HG03558 (cell line): ENCODE measurements around the gene NDOR1.
A peak's percentile ranks its signal among the peaks of the same experiment; 100 is the strongest.

Experiments used
- ATAC-seq: cut with Tn5 transposase; IDR thresholded peaks from one replicate; pipeline ENCODE4 v1.9.1; 2021; ENCODE audit warnings: moderate number of reproducible peaks; ENCODE audit not compliant: unreplicated experiment; ENCODE audit errors: extremely low read depth

NDOR1 gene

GRCh38 chr9:137218212-137218753 lies 12.8 kb downstream of the NDOR1 start:
- no peak for ATAC-seq

DNA sequence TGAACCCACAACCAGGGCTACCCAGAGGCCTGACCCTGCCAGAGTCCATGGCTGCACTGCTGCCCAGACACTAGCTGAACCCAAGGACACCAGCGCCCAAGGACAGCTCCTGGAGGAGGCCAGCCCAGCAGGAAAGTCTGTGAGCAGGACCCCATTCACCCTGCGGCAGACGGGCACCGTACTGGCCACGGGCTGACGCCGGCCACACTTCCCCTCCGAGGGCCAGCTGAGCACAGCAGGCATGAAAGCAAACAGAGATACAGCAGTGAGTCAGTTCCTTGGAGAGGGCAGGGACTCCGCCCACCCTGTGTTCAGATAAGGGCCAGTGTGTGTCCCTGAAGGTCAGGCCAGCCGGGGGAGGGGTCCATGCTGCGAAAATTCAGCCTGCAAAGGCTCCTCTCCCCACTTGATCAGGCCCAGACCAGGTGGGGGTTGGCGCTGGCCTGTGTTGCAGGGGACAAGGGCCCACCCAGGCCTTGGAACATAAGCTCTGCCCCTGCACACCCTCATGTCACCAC lies 13.3 kb downstream of the NDOR1 start:
- no peak for ATAC-seq

GRCh38 chr9:137219757-137220316 lies 14.3 kb downstream of the NDOR1 start:
- no peak for ATAC-seq

- ATAC-seq, result no peak
Observed at GRCh38 chr9:137220317-137221094, 15.0 kb downstream of the NDOR1 start.

DNA sequence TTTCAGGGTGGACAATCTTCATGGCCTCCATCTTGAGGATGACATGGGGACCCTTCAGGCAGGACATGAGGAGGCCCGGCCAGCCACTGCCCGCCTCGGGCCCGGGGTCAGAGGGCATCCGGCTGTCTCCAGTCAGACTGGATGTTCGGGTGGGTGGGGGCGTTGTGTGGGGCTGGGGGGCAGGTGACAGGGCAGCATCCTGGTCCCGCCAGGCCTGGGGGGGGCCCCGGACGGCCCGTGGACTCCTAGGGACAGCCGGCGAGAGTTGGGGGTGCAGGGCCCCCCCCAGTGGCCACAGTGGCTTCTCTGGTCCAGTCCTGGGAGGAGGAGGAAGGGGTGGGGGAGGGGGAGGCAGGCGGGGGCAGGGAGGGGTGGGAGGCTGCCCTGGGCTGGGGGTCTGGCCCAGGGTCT lies 15.6 kb downstream of the NDOR1 start:
- no peak for ATAC-seq

DNA sequence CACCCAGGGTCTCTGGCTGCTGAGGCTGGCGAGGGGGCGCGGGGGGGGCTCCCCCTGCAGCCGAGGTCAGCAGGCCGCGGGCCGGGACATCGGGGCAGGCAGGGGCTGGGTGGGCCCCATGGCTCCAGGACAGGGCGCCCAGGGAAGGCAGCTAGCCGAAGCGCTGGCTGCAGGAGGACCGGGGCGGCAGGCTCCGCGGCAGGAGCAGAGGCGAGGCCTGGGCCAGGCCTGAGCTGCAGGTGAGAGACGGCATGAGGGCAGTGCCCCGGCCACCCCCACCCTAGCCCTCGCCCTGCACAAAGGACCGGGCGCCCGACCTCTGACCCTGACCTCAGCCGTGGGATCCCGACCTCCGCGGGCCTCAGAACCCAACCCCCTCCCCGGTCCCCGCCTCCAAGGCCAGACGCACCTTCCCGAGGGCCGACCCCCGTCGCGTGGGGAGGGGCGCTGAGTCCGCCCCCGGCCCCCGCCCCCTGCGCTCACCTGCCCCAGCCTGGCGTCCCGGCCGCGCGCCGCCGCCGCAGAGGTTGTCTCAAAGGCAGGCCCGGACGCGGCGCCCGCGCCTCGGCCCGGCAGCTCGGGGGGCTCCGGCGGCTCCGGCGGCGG lies 16.1 kb downstream of the NDOR1 start:
- ATAC-seq, result no peak

GRCh38 chr9:137222190-137223077 lies 16.9 kb downstream of the NDOR1 start, which contains the start of gene RNF208:
RNF208 (minus strand) TSS chr9:137222240; CDS start chr9:137221212, 1,028 bp downstream.
- ATAC-seq, result no peak

GRCh38 chr9:137223078-137223970 lies 17.8 kb downstream of the NDOR1 start:
- peak; percentile 57 for ATAC-seq

DNA sequence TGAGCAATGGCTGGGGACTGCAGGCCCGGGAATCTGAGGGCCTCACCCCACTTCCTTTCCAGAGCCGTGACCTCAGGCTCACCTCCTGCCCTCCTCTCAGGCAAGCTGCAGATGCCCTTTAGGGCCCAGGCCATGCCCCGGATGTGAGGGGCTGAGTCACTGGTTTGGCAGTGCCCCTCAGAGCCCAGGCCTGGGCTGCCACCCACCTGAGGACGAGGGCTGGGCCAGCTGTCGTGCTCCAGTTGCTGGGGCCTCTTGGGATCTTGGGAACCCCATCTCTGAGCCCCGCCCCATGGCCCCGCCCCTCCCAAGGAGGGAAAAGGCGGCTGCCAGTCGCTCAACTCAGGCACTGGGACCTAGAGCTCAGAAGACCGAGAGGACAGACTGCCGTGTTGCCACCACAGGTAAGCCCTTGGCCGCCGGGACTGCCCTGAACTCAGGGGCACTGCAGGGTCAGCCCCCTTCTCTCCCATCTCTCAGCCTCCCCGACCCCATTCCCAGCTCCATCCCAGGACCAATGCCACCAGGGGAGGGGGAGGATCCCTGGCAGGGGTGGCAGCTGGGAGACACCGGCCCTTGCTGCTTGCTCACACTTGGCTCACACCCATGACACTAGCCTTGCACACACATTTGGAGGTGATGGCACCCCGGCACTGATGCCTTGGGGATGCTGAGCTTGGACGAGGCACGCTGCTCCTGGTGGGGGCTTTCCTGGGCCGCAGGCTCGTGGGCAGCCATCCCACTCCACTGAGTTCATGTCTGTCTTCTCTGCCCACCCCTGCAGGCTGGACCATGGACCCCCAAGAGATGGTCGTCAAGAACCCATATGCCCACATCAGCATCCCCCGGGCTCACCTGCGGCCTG lies 19.6 kb downstream of the NDOR1 start, which contains the start of gene CYSRT1:
Gene CYSRT1 (plus strand): TSS at position 345 of the 865 bp plus-strand sequence. CDS start 448 bp downstream, at position 793.
- no peak for ATAC-seq

DNA sequence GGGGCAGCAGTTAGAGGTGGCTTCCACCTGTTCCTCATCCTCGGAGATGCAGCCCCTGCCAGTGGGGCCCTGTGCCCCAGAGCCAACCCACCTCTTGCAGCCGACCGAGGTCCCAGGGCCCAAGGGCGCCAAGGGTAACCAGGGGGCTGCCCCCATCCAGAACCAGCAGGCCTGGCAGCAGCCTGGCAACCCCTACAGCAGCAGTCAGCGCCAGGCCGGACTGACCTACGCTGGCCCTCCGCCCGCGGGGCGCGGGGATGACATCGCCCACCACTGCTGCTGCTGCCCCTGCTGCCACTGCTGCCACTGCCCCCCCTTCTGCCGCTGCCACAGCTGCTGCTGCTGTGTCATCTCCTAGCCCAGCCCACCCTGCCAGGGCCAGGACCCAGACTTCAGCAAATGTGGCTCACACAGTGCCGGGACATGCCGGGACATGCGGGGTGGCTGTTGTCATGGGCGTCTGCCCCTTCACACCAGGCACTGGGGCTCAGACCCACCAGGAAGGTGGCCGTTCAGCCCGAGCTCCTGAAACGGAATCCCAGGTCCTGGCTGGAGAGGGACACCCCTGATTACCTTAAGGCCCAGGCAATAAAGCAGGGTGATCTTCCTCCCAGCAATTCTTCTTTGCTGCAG lies 20.3 kb downstream of the NDOR1 start:
- ATAC-seq, result no peak

GRCh38 chr9:137226338-137227053 lies 21.0 kb downstream of the NDOR1 start:
- no peak for ATAC-seq

- no peak for ATAC-seq
Observed at GRCh38 chr9:137227054-137227852, 21.8 kb downstream of the NDOR1 start, which contains the start of gene RNF224. RNF224 (plus strand) TSS chr9:137227502; CDS start chr9:137228336, 834 bp downstream.

GRCh38 chr9:137227853-137228505 lies 22.5 kb downstream of the NDOR1 start:
- no peak for ATAC-seq

- no peak for ATAC-seq
Observed at GRCh38 chr9:137228506-137228967, 23.0 kb downstream of the NDOR1 start.
